Stimulated activated CD8-positive, alpha-beta memory T cell treated with anti-CD3 and anti-CD28 coated beads, Interleukin-4, amount 100 ng/mL, for 1 hour (primary cell): ENCODE measurements around the gene SPATS1.
A peak's percentile ranks its signal among the peaks of the same experiment; 100 is the strongest.
"Not testable (repeated sequence)": the region's sequence is repeated elsewhere in the genome, so short reads cannot be mapped to it uniquely, and the experiment has no call there.

Experiments
- DNase-seq, 2 donors: peaks; one replicate each; pipeline ENCODE4 v3.0.0-alpha.2; 2020; ENCODE audit warnings: low read depth in 2 of 2, low spot score in 1 of 2

The SPATS1 gene

DNA sequence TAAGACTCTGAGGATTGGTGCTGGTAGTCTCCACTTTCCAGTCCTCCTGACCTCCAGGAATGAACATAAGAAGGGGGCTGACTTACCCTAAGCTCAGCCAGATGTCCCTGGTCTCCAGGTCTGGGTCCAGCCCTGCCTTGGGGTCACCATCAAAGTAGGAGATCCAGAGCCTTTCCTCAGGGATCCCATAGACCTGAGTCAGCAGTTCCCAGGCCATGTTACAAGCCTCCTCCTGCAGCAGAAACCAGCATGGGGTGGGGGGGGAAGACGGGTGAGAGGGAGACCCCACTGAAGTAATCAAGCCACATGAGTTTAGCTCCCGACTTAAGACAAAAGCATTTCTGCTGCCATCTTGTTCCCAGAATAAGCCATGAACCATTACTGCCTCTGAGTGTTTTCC, 31.1 kb upstream of the SPATS1 start:
- DNase-seq: no peak

- DNase-seq: no peak
These were observed 30.7 kb upstream of the SPATS1 start for GRCh38 chr6:44311767-44312166.

- peak; percentile 89 to 95 for DNase-seq
These were observed 29.3 kb upstream of the SPATS1 start, which contains the start of gene AARS2 for GRCh38 chr6:44312901-44313788. Gene AARS2, minus strand, starts transcription at chr6:44313347. Its CDS starts 24 bp downstream, at chr6:44313323.

GRCh38 chr6:44314657-44315056, 27.8 kb upstream of the SPATS1 start:
- not testable (repeated sequence) for DNase-seq

DNA sequence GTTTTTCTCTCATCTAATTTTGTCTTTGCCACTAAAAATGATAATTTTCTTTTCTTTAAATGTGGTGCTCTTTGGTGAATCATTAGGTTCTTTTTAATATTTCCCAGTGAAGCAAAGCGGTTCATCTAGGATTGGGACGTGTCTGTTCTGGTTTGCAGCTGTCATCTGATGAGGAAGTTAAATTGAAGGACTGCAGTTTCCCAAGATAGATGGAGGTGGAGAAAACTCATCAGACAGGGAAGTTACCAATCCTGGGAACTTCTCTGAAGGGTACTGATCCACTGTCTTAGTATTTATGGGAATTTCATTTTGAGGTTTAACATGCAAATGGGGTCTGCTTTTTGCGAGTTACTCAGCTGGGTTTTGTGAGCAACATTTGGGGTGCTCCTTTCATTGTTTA, 26.9 kb upstream of the SPATS1 start:
- no peak for DNase-seq

- no peak for DNase-seq
These were observed 26.5 kb upstream of the SPATS1 start for GRCh38 chr6:44315951-44316350.

DNA sequence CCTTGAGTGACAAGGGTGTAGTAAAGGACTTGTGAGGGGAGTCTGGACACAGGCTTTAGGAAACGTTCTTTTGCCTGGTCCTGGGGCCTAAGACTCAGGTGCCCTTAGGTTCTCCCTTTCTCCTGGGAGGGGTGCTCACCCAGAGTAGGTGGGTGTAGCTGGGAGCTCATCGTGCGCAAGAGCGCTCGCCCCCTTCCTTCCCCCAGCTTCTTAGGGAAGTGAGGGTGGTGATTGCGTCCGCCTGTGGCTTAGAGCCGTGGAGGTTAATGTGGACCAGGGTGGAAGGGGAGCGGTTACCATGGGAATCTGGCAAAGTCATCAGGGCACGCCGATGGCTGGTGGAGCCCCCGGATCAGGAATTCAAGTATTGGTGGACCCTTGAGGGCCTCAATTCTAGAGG, 26.0 kb upstream of the SPATS1 start:
- DNase-seq: no peak

DNA sequence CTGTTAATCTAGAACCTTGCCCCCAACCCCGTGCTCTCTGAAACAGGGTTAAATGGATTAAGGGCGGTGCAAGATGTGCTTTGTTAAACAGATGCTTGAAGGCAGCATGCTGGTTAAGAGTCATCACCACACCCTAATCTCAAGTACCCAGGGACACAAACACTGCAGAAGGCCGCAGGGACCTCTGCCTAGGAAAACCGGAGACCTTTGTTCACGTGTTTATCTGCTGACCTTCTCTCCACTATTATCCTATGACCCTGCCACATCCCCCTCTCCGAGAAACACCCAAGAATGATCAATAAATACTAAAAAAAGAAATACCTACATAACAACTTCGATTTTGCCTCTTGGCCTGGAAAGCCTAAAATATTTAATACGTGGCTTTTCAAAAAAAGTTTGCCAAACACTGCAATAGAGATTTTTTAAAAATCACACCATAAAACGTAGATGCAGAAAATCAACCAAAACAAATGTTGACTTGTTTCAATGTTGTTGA, 25.3 kb upstream of the SPATS1 start:
- DNase-seq: not testable (repeated sequence)

GRCh38 chr6:44321210-44321609, 21.2 kb upstream of the SPATS1 start:
- DNase-seq: no peak

- DNase-seq: no peak
These were observed 15.4 kb upstream of the SPATS1 start for GRCh38 chr6:44327096-44327495.

GRCh38 chr6:44327760-44328159, 14.7 kb upstream of the SPATS1 start:
- no peak for DNase-seq

DNA sequence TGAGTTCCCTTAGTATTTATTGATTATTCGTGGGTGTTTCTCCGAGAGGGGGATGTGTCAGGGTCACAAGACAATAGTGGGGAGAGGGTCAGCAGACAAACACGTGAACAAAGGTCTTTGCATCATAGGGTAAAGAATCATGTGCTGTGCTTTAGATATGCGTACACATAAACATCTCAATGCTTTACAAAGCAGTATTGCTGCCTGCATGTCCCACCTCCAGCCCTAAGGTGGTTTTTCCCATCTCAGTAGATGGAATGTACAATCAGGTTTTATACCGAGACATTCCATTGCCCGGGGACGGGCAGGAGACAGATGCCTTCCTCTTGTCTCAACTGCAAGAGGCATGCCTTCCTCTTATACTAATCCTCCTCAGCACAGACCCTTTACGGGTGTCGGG, 14.2 kb upstream of the SPATS1 start:
- DNase-seq: not testable (repeated sequence)

- DNase-seq: no peak
These were observed 12.6 kb upstream of the SPATS1 start for GRCh38 chr6:44329858-44330257.

DNA sequence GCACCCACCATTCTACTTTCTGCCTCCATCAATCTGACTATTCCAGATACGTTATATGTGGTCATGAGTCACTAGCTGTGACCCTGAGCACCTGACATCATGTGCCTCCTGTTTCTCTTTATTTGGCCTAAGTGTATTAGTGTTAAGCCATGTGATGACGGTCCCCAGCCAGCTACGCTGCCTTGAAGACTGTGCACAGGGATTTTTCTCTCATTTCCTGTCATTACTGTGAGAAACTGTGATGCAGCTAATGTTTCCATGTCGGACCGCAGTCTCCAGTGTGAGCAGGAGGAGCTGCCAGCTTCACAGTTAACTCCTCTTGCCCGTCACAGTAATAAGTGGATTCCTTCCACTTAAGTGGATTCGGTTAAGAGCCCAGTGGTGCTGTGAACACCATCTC, 9.9 kb upstream of the SPATS1 start:
- DNase-seq: no peak

DNA sequence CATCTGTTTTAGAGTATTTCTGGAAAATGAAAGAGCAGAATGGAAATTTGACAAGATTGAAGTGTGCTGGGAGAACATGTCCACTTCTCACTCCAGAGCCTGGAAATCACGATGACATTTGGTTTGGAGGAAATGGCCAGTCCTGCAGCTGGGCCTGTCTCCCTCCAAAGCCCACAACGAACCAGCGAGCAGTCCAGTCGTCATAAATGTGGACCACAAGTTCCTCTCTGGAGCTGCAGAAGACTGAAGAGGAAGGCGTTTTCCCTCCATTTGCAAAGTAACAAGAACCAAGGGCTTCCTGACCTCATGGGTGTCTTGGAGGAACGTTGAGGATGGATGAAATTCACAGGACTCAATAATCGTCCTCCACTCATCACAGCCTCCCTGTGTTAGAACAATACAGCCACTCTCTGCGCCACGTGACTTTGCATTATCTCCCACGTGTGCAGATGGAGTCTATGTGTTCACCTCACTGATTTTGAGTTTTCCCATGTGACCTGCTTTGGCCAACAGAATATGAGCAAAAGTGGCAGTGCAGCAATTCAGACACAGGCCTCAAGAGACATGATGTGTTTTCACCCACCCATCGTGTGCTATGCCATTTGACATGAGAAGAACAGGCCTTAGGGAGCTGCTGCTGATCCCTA, 9.1 kb upstream of the SPATS1 start:
- no peak for DNase-seq

DNA sequence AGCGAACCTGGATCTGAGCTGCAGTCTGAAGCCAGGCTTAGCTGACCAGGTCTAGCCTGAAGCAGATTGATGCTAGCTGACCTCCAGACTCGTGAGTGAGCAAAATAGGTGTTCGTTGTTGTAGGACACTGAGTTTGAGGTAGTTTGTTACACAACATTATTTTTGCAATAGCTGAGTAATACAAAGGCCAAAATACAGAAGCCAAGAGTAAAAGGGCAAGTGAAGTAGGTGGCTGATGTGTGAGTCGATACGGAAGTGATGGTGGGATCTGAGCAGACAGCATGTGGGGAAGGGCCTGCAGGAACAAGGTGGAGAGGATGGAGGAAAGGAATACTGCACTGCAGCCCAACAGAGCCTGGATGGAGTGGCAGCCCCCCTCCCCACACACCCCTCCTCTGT, 8.5 kb upstream of the SPATS1 start:
- no peak for DNase-seq

DNA sequence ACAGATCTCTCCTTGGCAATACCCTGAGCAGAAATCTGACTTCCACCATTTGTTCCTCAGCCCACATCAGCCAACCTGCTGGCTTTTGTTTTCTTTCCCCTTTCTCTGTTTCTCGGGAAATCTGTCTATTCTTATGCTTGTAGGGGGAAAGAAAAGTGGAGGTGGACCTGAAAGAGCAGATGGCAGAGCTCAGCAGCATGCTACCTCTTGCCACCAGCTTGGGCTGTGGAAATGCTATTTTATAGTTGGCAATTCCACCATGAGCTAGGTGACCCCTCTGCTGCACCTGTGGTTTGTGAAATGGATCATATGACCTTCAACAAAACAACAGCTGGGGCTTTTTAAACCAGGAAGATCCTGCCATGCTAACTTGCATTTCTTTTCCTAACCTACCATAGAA, 6.8 kb upstream of the SPATS1 start:
- no peak for DNase-seq

- peak; percentile 9 to 39 for DNase-seq
These were observed 4.0 kb upstream of the SPATS1 start for GRCh38 chr6:44338228-44339122.

DNA sequence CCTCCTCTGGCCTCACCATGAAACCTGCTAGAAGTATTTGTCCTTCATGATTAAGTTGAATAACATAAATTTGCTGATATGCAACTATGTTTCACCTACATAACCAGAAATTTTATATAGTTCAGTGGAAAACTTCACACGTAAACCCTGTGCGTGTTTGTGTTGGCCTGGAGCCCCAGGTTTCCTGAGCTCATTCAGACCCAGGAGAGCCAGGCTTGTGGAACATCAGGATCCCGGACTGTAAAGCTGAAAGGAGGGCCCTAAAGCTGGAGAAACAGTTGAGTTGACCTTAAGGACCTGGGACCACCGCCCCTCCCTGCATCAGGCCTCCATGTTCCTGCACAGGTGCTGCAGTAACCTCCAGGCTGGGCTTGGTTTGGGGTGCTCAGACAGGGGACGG, 3.1 kb upstream of the SPATS1 start:
- no peak for DNase-seq

GRCh38 chr6:44339763-44340625, 2.5 kb upstream of the SPATS1 start:
- no peak for DNase-seq
